ENCODE results near the gene MPPED1. TPM values are rescaled to one million over a fixed set of nuclear protein-coding genes. Genes with fewer than 3 reads are reported as not detected.

MPPED1 gene
- total RNA-seq, 1 donor from 2014 or later = not detected

DNA sequence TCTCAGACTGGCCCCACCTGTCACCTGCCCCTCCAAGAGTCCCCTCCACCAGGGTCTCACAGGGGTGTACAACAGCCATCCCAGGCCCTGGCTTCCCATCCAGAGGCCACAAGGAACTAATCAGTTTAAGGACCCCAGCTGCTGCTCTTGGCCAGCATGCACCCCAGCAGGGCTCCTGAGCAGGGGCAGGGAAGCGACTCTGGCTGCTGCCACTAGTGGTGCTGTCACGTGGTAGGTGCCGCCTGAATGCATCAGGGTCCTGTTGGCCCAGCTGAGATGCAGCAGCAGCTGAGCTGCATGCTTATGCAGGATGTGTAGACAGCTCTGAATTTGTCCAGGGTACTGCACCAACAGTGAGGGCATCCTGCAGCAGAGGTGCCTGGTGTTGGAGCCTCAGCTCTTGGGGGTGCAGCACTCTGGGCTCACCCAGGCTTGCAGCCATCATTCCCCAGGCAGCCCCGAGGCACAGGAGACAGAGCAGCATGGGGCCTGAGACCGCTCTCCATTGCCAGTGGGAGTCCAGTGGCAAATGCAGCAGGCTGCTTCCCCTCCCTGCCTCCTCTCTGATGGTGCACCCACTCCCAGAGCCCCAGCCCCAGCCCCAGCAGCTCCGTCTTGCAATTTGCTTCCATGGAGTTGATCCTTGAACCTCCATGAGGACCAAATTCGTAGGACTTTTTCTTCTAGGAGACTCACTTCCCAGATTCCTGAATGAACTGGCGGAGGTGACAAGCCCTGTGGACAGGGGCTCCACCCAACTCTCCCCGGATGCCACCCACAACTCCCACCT, 98.7 kb downstream of the MPPED1 start:
- no peak overlapping the region for H3K27ac ChIP-seq (ENCODE audit: low read depth, low read length)
- no peaks in the 10 kb centered on the region for H3K4me1 Mint-ChIP-seq (ENCODE audit: low read depth, unreplicated experiment)
- DNase-seq (ENCODE audit: low read depth) (no peak), FAIRE-seq (no peak)
- no peaks in the 10 kb centered on the region for H3K79me2 ChIP-seq (ENCODE audit: insufficient read depth, low read length)
- no peaks in the 10 kb centered on the region for H3K27me3 ChIP-seq (ENCODE audit: insufficient read depth, low read length)
- H3K36me3 ChIP-seq (ENCODE audit: insufficient read depth, low read length) = no peaks in the 10 kb centered on the region
- H3K9ac ChIP-seq (ENCODE audit: low read length) = no peak overlapping the region
- no peaks in the 10 kb centered on the region for H3K4me1 ChIP-seq (ENCODE audit: insufficient read depth, low read length)
- no peak overlapping the region for H3K4me3 ChIP-seq (ENCODE audit: insufficient read depth, low read depth, low read length)
- TF ChIP-seq, protein P1, sequence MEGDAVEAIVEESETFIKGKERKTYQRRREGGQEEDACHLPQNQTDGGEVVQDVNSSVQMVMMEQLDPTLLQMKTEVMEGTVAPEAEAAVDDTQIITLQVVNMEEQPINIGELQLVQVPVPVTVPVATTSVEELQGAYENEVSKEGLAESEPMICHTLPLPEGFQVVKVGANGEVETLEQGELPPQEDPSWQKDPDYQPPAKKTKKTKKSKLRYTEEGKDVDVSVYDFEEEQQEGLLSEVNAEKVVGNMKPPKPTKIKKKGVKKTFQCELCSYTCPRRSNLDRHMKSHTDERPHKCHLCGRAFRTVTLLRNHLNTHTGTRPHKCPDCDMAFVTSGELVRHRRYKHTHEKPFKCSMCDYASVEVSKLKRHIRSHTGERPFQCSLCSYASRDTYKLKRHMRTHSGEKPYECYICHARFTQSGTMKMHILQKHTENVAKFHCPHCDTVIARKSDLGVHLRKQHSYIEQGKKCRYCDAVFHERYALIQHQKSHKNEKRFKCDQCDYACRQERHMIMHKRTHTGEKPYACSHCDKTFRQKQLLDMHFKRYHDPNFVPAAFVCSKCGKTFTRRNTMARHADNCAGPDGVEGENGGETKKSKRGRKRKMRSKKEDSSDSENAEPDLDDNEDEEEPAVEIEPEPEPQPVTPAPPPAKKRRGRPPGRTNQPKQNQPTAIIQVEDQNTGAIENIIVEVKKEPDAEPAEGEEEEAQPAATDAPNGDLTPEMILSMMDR (IDR thresholded peaks at IDR 0.05; ENCODE audit: insufficient read depth, low read depth, low read length) = no peak
- TF ChIP-seq EZH2 (IDR thresholded peaks at IDR 0.05; ENCODE audit: insufficient read depth, low read length) = no peak
- H3K9me3 ChIP-seq (ENCODE audit: insufficient read depth, low read depth, low read length) = peaks cover 3% of the 10 kb centered on the region
- H3K9me3 Mint-ChIP-seq (ENCODE audit: unreplicated experiment) = no peaks in the 10 kb centered on the region
- H3K27ac Mint-ChIP-seq (ENCODE audit: unreplicated experiment) = no peak overlapping the region
- no peaks in the 10 kb centered on the region for H4K20me1 ChIP-seq (ENCODE audit: insufficient read depth, low read length)
- H3K27me3 Mint-ChIP-seq (ENCODE audit: low read depth, unreplicated experiment) = peaks cover 26% of the 10 kb centered on the region
- no peak overlapping the region for H3K4me3 Mint-ChIP-seq (ENCODE audit: unreplicated experiment)
- no peaks in the 10 kb centered on the region for H3K36me3 Mint-ChIP-seq (ENCODE audit: low read depth, unreplicated experiment)
- H2AFZ ChIP-seq (ENCODE audit: low read depth, low read length) = no peak overlapping the region
- no peak overlapping the region for H3K4me2 ChIP-seq (ENCODE audit: low read length)

DNA sequence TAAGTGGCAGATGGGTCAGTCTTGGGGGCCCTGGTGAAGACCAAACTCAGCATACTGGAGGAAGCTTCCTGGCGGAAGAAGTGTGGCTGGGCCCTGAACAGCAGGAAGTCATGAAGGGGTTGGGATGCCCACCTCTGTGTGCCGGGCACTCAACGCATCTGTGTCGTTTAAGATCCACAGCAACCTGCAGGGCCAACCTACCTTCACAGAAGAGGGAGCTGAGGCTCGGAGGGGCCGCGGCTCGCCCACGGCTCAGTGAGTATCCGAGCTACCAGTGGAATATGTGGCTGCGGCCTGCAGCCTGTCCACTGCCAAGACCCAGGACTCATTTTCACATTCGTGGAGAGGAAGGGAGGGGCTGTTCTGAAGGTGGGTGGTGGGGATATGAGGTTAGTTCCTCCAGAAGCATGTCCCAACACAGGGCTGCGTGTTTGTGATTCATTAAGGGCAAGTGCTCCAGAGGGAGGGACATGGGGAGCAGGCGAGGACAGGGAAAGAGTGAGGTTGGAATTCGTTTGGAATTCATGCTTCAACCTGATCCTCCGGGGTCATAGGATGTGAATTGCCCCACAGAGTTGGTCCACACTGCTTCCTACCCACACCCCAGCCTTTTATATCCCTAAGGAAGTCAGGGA, 99.6 kb downstream of the MPPED1 start:
- H3K4me2 ChIP-seq (ENCODE audit: low read length) = no peak overlapping the region
- peaks cover 3% of the 10 kb centered on the region for H3K9me3 ChIP-seq (ENCODE audit: insufficient read depth, low read depth, low read length)
- no peaks in the 10 kb centered on the region for H3K79me2 ChIP-seq (ENCODE audit: insufficient read depth, low read length)
- Mint-ChIP-seq H3K4me3 (ENCODE audit: unreplicated experiment) (no peak overlapping the region), H3K9me3 (ENCODE audit: unreplicated experiment) (no peaks in the 10 kb centered on the region), H3K36me3 (ENCODE audit: low read depth, unreplicated experiment) (no peaks in the 10 kb centered on the region), H3K4me1 (ENCODE audit: low read depth, unreplicated experiment) (no peaks in the 10 kb centered on the region), H3K27ac (ENCODE audit: unreplicated experiment) (no peak overlapping the region), H3K27me3 (ENCODE audit: low read depth, unreplicated experiment) (peaks cover 27% of the 10 kb centered on the region)
- H3K4me1 ChIP-seq (ENCODE audit: insufficient read depth, low read length) = no peaks in the 10 kb centered on the region
- H4K20me1 ChIP-seq (ENCODE audit: insufficient read depth, low read length) = no peaks in the 10 kb centered on the region
- H3K9ac ChIP-seq (ENCODE audit: low read length) = no peak overlapping the region
- DNase-seq (ENCODE audit: low read depth) = no peak
- TF ChIP-seq EZH2 (IDR thresholded peaks at IDR 0.05; ENCODE audit: insufficient read depth, low read length) = no peak
- TF ChIP-seq, protein P1 (IDR thresholded peaks at IDR 0.05; ENCODE audit: insufficient read depth, low read depth, low read length) = no peak
- no peak overlapping the region for H2AFZ ChIP-seq (ENCODE audit: low read depth, low read length)
- H3K27ac ChIP-seq (ENCODE audit: low read depth, low read length) = no peak overlapping the region
- no peak for FAIRE-seq
- no peaks in the 10 kb centered on the region for H3K36me3 ChIP-seq (ENCODE audit: insufficient read depth, low read length)
- H3K27me3 ChIP-seq (ENCODE audit: insufficient read depth, low read length) = no peaks in the 10 kb centered on the region
- no peak overlapping the region for H3K4me3 ChIP-seq (ENCODE audit: insufficient read depth, low read depth, low read length)

DNA sequence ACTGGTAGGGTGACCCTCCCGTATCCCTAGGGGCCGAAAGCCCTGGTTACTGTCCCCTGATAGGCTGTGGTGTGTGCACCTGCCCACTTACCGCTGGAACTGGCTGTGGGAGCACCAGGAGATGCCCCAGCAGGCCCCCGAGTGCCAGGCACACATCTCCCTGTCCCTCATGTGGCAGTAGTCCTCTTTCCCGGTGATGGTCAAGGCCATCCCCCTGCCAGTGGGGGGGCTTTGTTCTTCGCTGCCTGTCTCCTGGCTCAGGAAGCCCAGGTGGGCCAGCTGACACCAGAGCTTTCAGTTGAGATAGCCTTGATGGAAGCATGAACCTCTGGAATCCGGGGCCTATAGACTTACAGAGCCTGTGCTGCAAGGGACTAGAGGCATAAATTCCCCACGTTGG, 100.5 kb downstream of the MPPED1 start:
- H3K9me3 Mint-ChIP-seq (ENCODE audit: unreplicated experiment) = no peaks in the 10 kb centered on the region
- H4K20me1 ChIP-seq (ENCODE audit: insufficient read depth, low read length) = no peaks in the 10 kb centered on the region
- no peak overlapping the region for H3K9ac ChIP-seq (ENCODE audit: low read length)
- no peak overlapping the region for H3K4me2 ChIP-seq (ENCODE audit: low read length)
- no peak overlapping the region for H2AFZ ChIP-seq (ENCODE audit: low read depth, low read length)
- H3K79me2 ChIP-seq (ENCODE audit: insufficient read depth, low read length) = no peaks in the 10 kb centered on the region
- H3K27ac Mint-ChIP-seq (ENCODE audit: unreplicated experiment) = no peak overlapping the region
- H3K4me3 ChIP-seq (ENCODE audit: insufficient read depth, low read depth, low read length) = no peak overlapping the region
- no peaks in the 10 kb centered on the region for H3K4me1 Mint-ChIP-seq (ENCODE audit: low read depth, unreplicated experiment)
- TF ChIP-seq, protein P1 (IDR thresholded peaks at IDR 0.05; ENCODE audit: insufficient read depth, low read depth, low read length) = no peak
- no peak for TF ChIP-seq EZH2 (IDR thresholded peaks at IDR 0.05; ENCODE audit: insufficient read depth, low read length)
- no peaks in the 10 kb centered on the region for H3K36me3 ChIP-seq (ENCODE audit: insufficient read depth, low read length)
- H3K4me1 ChIP-seq (ENCODE audit: insufficient read depth, low read length) = no peaks in the 10 kb centered on the region
- DNase-seq (ENCODE audit: low read depth) = no peak
- H3K9me3 ChIP-seq (ENCODE audit: insufficient read depth, low read depth, low read length) = peaks cover 3% of the 10 kb centered on the region
- H3K4me3 Mint-ChIP-seq (ENCODE audit: unreplicated experiment) = no peak overlapping the region
- no peak overlapping the region for H3K27ac ChIP-seq (ENCODE audit: low read depth, low read length)
- no peak for FAIRE-seq
- no peaks in the 10 kb centered on the region for H3K27me3 ChIP-seq (ENCODE audit: insufficient read depth, low read length)
- no peaks in the 10 kb centered on the region for H3K36me3 Mint-ChIP-seq (ENCODE audit: low read depth, unreplicated experiment)
- peaks cover 33% of the 10 kb centered on the region for H3K27me3 Mint-ChIP-seq (ENCODE audit: low read depth, unreplicated experiment)

Measured in astrocyte (in vitro differentiated cells and primary cell).